ENCODE data around the gene KIAA0319L.

- no peak for TF ChIP-seq POLR2AphosphoS5 (IDR thresholded peaks at IDR 0.05)
- TF ChIP-seq CTCF (IDR thresholded peaks at IDR 0.05), result no peak
- no peak for TF ChIP-seq POLR2A (IDR thresholded peaks at IDR 0.05)
- TF ChIP-seq EP300 (IDR thresholded peaks at IDR 0.05), result no peak
Measured at GRCh38 chr1:35598895-35599294, 41.7 kb upstream of the KIAA0319L start.

All from sigmoid colon (tissue), 4 donors.